Suprapubic skin (tissue), 4 donors: ENCODE data around the gene SERINC5. TPM values are rescaled to one million over a fixed set of nuclear protein-coding genes. Genes with fewer than 3 reads are reported as not detected.
A peak's percentile ranks its signal among the peaks of the same experiment; 100 is the strongest.

Source experiments
- DNase-seq, 2 donors: peaks; one replicate each; pipeline ENCODE4 v3.0.0-alpha.2; 2019; ENCODE audit warnings: low spot score in 2 of 2
- H3K27ac ChIP-seq: fragments of 200-600 bp; sonication (generic); one replicate; pipeline ENCODE4 v1.5.1; 2019
- H3K27me3 ChIP-seq: fragments of 200-600 bp; sonication (generic); one replicate; pipeline ENCODE4 v1.5.1; 2019
- H3K36me3 ChIP-seq: fragments of 200-600 bp; sonication (generic); one replicate; pipeline ENCODE4 v1.5.1; 2019
- H3K4me1 ChIP-seq: fragments of 200-600 bp; sonication (generic); one replicate; pipeline ENCODE4 v1.5.1; 2019
- H3K4me3 ChIP-seq: fragments of 200-600 bp; sonication (generic); one replicate; pipeline ENCODE4 v1.5.1; 2019; ENCODE audit warnings: mild to moderate bottlenecking
- H3K9me3 ChIP-seq: fragments of 200-600 bp; sonication (generic); one replicate; pipeline ENCODE4 v1.5.1; 2019
- EP300 ChIP-seq: sonication (generic); formaldehyde crosslinking; IDR thresholded peaks from one replicate; pipeline ENCODE4 v1.6.1; 2017; ENCODE audit warnings: antibody characterized with exemption
- POLR2A ChIP-seq, 2 donors: fragments of 450-650 bp; IDR thresholded peaks; one replicate each; pipeline ENCODE4 v1.6.1; 2017; ENCODE audit warnings: antibody characterized with exemption in 2 of 2, mild to moderate bottlenecking in 2 of 2, moderate library complexity in 2 of 2
- POLR2AphosphoS5 ChIP-seq, 3 donors: sonication (generic); formaldehyde crosslinking; IDR thresholded peaks; one replicate each; pipeline ENCODE4 v1.6.1; 2017; ENCODE audit warnings: antibody characterized with exemption in 3 of 3
- WGBS: methylation state at CpG from one replicate; pipeline ENCODE4 v1.1.5; 2018; 5-methylcytosine and 5-hydroxymethylcytosine counted together
- total RNA-seq, 4 donors: library from RNA; depleted of rRNA; stranded (reverse); fragments of >200 nt; gene quantifications; one replicate each; pipeline ENCODE4 v1.1.0, GENCODE V29; 2016
- TF ChIP-seq, protein P1 (sequence below), 2 donors: fragments of 200-600 bp in 1 of 2; fragments of 450-650 bp in 1 of 2; sonication (generic) in 1 of 2; IDR thresholded peaks; one replicate each; pipeline ENCODE4 v1.5.1; 2016 to 2019; ENCODE audit warnings: antibody characterized with exemption in 2 of 2, mild to moderate bottlenecking in 1 of 2, moderate library complexity in 1 of 2

Gene SERINC5
- total RNA-seq, 4 donors from 2014 or later = 53.8 to 68.8 (median 62.5) TPM

DNA sequence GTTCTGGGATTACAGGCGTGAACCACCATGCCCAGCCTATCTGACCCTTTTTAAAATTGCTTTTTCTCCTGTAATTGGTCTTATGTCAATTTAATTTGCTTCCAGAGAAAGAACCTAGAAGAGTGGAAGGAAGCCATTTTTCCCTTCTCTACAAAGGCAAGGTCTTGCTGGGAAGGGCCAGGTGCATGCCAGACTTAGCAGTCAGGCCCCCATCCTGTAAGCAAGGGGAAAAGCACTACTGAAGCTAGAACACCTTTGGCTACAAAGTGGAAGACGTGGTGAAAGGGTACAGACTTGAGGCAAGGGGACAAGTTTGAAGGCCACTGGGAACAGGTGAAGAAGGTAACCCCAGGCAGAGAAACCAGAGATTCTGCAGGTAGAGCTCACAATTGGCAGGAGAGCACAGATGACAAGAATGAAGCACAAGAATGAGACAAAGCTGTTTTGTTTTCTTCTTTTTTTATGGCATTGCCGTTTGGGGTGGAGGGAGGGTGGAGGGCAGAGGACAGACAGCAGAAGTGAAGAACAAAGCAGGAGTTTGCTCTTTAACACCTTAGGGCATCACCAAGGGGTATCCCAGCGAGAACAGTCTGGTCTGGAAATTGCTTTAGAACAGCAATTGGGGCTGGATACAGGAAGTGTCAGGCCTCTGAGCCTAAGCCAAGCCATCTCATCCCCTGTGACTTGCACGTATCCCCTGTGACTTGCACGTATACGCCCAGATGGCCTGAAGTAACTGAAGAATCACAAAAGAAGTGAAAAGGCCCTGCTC lies 72.9 kb downstream of the SERINC5 start:
- DNase-seq = no peak
- Histone ChIP-seq H3K36me3 (no peaks in the 10 kb centered on the region), H3K9me3 (no peaks in the 10 kb centered on the region), H3K27me3 (no peaks in the 10 kb centered on the region), H3K27ac (peak overlapping the region; percentile 62), H3K4me3 (no peak overlapping the region), H3K4me1 (peaks cover 57% of the 10 kb centered on the region)
- 57% methylated on average over 7 of the region's 7 CpGs for WGBS
- TF ChIP-seq EP300 (no peak), POLR2AphosphoS5 (IDR thresholded peaks at IDR 0.05) (no peak), POLR2A (IDR thresholded peaks at IDR 0.05) (no peak)
- TF ChIP-seq, protein P1, sequence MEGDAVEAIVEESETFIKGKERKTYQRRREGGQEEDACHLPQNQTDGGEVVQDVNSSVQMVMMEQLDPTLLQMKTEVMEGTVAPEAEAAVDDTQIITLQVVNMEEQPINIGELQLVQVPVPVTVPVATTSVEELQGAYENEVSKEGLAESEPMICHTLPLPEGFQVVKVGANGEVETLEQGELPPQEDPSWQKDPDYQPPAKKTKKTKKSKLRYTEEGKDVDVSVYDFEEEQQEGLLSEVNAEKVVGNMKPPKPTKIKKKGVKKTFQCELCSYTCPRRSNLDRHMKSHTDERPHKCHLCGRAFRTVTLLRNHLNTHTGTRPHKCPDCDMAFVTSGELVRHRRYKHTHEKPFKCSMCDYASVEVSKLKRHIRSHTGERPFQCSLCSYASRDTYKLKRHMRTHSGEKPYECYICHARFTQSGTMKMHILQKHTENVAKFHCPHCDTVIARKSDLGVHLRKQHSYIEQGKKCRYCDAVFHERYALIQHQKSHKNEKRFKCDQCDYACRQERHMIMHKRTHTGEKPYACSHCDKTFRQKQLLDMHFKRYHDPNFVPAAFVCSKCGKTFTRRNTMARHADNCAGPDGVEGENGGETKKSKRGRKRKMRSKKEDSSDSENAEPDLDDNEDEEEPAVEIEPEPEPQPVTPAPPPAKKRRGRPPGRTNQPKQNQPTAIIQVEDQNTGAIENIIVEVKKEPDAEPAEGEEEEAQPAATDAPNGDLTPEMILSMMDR (IDR thresholded peaks at IDR 0.05) = no peak

DNA sequence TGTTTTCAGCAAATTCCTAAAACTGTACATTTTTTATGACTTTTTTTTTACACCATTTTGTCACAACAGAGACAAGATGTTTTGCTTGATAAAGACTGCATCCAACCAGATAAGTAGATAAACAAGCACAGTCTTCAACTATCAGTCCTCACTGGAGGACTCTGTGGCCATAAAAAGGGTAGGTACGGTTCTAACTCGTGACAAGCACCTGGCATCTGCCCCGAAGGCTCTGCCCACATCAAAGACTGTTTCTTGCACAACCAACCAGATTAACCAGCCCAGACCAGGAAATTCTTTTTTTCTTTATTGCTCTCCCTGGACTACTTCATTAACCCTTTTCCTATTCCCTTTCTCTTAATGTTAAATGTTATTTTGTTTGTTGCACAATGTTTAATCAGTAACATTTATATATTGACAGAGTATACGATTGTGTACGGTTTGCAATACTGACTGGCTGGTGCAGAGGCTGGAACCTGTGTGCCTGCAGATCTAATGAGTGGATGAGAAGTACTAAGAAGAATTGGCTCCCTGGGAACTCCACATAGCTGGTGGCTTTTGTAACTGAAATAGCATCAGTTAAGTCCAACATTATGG lies 74.1 kb downstream of the SERINC5 start:
- peaks cover 44% of the 10 kb centered on the region for H3K4me1 ChIP-seq
- DNase-seq = no peak

DNA sequence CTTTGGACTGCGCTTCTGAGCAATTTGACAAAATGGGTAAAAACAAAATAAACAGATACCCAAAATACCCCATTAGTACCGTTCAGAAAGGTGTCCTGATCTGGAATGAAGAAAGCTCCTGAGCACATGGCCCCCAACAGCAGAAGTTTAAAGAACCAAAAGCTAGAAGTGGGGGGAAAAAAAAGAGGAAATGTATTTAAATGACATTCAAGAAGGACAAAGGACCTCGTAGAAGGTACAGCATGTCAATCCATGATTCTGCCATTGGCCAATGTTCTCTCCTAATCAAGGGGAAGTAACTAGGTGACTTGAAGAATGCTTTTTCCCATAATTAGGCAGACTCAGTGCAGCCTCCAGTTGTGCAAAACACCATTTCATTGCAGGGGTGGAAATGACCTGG lies 78.6 kb downstream of the SERINC5 start:
- Histone ChIP-seq H3K4me1 (peaks cover 12% of the 10 kb centered on the region), H3K9me3 (no peaks in the 10 kb centered on the region), H3K4me3 (no peak overlapping the region), H3K27me3 (no peaks in the 10 kb centered on the region), H3K36me3 (peaks cover 31% of the 10 kb centered on the region), H3K27ac (no peak overlapping the region)
- WGBS = 95% methylated on average over 3 of the region's 3 CpGs
- no peak for TF ChIP-seq EP300
- TF ChIP-seq POLR2AphosphoS5 (IDR thresholded peaks at IDR 0.05) = no peak
- TF ChIP-seq POLR2A (IDR thresholded peaks at IDR 0.05) = no peak
- TF ChIP-seq, protein P1 (IDR thresholded peaks at IDR 0.05) = no peak
- no peak for DNase-seq

More for the DNA sequence above, 74.1 kb downstream of the SERINC5 start:
- 26% methylated on average over 5 of the region's 5 CpGs for WGBS
- no peak overlapping the region for H3K4me3 ChIP-seq
- H3K27me3 ChIP-seq = no peaks in the 10 kb centered on the region
- peaks cover 11% of the 10 kb centered on the region for H3K36me3 ChIP-seq
- H3K9me3 ChIP-seq = no peaks in the 10 kb centered on the region
- TF ChIP-seq POLR2A (IDR thresholded peaks at IDR 0.05) (no peak), EP300 (no peak)
- TF ChIP-seq, protein P1 (IDR thresholded peaks at IDR 0.05) = no peak
- H3K27ac ChIP-seq = peak overlapping the region; percentile 62

DNA sequence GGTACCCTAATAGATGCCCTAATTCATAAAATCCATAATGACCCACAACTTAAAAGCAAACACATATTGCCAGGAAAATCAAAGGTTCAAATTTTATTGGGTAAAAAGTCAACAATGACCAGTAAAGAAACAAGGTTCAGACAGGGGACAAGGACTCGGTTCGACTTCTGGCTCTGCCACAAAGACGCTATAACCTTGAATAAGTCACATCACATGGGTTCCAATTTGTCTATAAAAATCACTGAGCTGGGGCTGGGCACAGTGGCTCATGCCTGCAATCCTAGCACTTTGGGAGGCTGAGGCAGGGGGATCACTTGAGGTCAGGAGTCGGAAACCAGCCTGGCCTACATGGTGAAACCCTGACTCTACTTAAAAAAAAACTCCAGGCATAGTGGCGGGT lies 80.5 kb downstream of the SERINC5 start:
- H3K4me3 ChIP-seq = no peak overlapping the region
- H3K9me3 ChIP-seq = no peaks in the 10 kb centered on the region
- no peak for DNase-seq
- no peak overlapping the region for H3K27ac ChIP-seq
- no peaks in the 10 kb centered on the region for H3K27me3 ChIP-seq
- H3K4me1 ChIP-seq = no peaks in the 10 kb centered on the region
- TF ChIP-seq, protein P1 (IDR thresholded peaks at IDR 0.05) = no peak
- TF ChIP-seq EP300 = no peak
- peaks cover 43% of the 10 kb centered on the region for H3K36me3 ChIP-seq
- 77% methylated on average over 5 of the region's 5 CpGs for WGBS

DNA sequence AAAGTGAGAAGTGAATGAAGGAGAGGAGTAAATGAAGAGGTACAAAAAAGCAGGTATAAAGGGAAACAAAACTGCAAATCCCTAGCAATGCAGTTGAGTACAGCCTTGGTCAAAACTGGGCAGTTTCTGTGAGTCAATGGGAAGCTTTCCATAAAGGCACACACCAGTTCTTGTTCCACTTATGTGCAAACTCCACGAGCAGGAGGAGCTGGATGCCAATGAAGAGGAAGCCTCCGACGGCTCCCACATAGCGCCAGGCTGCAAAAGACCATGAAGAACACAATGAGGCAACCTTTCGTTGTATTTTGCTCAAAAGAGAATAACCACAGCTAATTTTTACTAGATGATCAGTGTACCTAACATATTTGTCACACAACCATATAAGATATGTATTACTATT lies 81.1 kb downstream of the SERINC5 start:
- TF ChIP-seq POLR2AphosphoS5 (IDR thresholded peaks at IDR 0.05) (no peak), EP300 (no peak), POLR2A (IDR thresholded peaks at IDR 0.05) (no peak)
- TF ChIP-seq, protein P1 (IDR thresholded peaks at IDR 0.05) = no peak
- no peak overlapping the region for H3K27ac ChIP-seq
- peaks cover 48% of the 10 kb centered on the region for H3K36me3 ChIP-seq
- no peaks in the 10 kb centered on the region for H3K27me3 ChIP-seq
- 78% methylated on average over 5 of the region's 5 CpGs for WGBS
- no peaks in the 10 kb centered on the region for H3K9me3 ChIP-seq
- no peak for DNase-seq
- H3K4me1 ChIP-seq = no peaks in the 10 kb centered on the region
- H3K4me3 ChIP-seq = no peak overlapping the region
